ENCODE data around the gene SUMO2.

DNA sequence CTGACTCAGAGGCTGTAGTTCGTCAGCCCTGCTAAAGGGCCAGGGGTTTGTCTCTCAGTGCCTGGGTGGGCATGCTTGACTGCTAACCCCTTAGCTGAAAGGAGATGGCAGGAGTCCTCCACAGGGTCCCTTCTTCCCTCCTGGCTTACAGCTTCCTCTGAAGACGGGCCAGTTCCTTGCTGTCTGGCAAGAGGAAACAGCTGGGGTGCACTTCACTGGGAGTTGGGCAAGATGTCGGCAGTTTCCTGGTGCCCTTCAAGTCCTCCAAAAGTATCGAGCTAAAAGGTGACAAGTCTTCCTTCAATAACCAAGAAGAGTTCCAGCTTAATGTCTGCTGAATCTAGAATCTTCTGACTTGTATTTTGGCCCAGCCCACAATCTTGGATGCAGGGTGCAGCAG lies 46.1 kb upstream of the SUMO2 start:
- no peak for TF ChIP-seq CBX3 (IDR thresholded peaks at IDR 0.05; ENCODE audit: borderline replicate concordance, low read depth)
- TF ChIP-seq, protein P1, sequence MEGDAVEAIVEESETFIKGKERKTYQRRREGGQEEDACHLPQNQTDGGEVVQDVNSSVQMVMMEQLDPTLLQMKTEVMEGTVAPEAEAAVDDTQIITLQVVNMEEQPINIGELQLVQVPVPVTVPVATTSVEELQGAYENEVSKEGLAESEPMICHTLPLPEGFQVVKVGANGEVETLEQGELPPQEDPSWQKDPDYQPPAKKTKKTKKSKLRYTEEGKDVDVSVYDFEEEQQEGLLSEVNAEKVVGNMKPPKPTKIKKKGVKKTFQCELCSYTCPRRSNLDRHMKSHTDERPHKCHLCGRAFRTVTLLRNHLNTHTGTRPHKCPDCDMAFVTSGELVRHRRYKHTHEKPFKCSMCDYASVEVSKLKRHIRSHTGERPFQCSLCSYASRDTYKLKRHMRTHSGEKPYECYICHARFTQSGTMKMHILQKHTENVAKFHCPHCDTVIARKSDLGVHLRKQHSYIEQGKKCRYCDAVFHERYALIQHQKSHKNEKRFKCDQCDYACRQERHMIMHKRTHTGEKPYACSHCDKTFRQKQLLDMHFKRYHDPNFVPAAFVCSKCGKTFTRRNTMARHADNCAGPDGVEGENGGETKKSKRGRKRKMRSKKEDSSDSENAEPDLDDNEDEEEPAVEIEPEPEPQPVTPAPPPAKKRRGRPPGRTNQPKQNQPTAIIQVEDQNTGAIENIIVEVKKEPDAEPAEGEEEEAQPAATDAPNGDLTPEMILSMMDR (IDR thresholded peaks at IDR 0.05 in 2 of 3, conservative IDR thresholded peaks at IDR 0.05 in 1 of 3; ENCODE audit: control insufficient read depth in 2 of 3, extremely low read depth in 1 of 3, insufficient read depth in 1 of 3, low read depth in 3 of 3, low read length in 3 of 3) = no peak
- no peak for TF ChIP-seq POLR2AphosphoS5 (IDR thresholded peaks at IDR 0.05; ENCODE audit: low read length)
- TF ChIP-seq, protein P2, sequence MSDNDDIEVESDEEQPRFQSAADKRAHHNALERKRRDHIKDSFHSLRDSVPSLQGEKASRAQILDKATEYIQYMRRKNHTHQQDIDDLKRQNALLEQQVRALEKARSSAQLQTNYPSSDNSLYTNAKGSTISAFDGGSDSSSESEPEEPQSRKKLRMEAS (IDR thresholded peaks at IDR 0.05; ENCODE audit: low read depth, low read length) = no peak
- TF ChIP-seq RELA (IDR thresholded peaks at IDR 0.05; ENCODE audit: borderline replicate concordance, partially characterized antibody) = no peak
- TF ChIP-seq, protein P3, sequence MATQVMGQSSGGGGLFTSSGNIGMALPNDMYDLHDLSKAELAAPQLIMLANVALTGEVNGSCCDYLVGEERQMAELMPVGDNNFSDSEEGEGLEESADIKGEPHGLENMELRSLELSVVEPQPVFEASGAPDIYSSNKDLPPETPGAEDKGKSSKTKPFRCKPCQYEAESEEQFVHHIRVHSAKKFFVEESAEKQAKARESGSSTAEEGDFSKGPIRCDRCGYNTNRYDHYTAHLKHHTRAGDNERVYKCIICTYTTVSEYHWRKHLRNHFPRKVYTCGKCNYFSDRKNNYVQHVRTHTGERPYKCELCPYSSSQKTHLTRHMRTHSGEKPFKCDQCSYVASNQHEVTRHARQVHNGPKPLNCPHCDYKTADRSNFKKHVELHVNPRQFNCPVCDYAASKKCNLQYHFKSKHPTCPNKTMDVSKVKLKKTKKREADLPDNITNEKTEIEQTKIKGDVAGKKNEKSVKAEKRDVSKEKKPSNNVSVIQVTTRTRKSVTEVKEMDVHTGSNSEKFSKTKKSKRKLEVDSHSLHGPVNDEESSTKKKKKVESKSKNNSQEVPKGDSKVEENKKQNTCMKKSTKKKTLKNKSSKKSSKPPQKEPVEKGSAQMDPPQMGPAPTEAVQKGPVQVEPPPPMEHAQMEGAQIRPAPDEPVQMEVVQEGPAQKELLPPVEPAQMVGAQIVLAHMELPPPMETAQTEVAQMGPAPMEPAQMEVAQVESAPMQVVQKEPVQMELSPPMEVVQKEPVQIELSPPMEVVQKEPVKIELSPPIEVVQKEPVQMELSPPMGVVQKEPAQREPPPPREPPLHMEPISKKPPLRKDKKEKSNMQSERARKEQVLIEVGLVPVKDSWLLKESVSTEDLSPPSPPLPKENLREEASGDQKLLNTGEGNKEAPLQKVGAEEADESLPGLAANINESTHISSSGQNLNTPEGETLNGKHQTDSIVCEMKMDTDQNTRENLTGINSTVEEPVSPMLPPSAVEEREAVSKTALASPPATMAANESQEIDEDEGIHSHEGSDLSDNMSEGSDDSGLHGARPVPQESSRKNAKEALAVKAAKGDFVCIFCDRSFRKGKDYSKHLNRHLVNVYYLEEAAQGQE (IDR thresholded peaks at IDR 0.05; ENCODE audit: low read depth, low read length) = no peak
- TF ChIP-seq YY1 (IDR thresholded peaks at IDR 0.05; ENCODE audit: low read depth, low read length) = no peak
- TF ChIP-seq CBFB (IDR thresholded peaks at IDR 0.05; ENCODE audit: low read depth) = no peak
- TF ChIP-seq, protein P4, sequence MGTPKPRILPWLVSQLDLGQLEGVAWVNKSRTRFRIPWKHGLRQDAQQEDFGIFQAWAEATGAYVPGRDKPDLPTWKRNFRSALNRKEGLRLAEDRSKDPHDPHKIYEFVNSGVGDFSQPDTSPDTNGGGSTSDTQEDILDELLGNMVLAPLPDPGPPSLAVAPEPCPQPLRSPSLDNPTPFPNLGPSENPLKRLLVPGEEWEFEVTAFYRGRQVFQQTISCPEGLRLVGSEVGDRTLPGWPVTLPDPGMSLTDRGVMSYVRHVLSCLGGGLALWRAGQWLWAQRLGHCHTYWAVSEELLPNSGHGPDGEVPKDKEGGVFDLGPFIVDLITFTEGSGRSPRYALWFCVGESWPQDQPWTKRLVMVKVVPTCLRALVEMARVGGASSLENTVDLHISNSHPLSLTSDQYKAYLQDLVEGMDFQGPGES (IDR thresholded peaks at IDR 0.05) = no peak
